NCI-H146 treated with DMSO at 0.1 percent for 48 hours (cell line): ENCODE results near the gene CST7.
"Not testable (repeated sequence)": the region's sequence is repeated elsewhere in the genome, so short reads cannot be mapped to it uniquely, and the experiment has no call there.

Experiments used
- DNase-seq: peaks from one replicate; lab custom pipeline; 2025; ENCODE audit not compliant: unreplicated experiment; lab: John Stamatoyannopoulos, UW

Gene CST7

GRCh38 chr20:24948939-24949679 lies at the start of gene CST7:
Gene CST7, plus strand, starts transcription at chr20:24949269. Its CDS starts 237 bp downstream, at chr20:24949506.
- DNase-seq, result no peak

DNA sequence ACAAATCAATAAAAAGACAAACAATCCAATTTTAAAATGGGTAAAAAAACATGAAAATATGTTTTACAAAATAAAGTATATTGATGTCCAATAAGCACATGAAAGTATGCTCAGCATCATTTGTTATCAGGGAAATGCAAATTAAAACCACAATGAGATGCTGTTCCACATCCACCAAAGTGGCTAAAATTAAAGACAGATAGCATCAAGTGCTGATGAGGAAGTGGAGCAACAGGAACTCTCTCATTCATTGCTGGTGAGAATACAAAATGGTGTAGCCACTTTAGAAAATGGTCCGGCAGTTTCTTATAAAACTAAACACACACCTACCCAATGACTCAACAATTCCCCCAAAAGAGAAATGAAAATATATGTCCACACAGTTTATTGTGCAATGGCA lies 42.3 kb upstream of the CST7 start:
- no peak for DNase-seq

DNA sequence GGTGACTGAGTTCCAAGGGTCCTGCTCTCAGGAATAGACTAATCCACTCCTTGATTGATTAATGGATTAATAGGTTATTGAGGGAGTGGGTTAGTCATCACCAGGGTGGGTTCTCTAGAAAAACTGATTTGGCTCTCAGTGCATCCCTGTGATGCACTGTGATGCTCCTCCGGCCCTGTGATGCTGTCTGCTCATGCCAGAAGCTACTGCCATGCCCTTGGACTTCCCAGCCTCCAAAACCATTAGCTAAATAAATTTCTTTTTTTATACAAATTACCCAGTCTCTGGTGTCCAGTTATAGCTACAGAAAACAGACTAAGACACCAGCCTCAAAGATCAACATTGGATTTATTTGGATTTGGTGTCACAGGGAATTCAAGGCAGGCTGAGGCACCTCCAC lies 40.4 kb upstream of the CST7 start:
- DNase-seq, result no peak

DNA sequence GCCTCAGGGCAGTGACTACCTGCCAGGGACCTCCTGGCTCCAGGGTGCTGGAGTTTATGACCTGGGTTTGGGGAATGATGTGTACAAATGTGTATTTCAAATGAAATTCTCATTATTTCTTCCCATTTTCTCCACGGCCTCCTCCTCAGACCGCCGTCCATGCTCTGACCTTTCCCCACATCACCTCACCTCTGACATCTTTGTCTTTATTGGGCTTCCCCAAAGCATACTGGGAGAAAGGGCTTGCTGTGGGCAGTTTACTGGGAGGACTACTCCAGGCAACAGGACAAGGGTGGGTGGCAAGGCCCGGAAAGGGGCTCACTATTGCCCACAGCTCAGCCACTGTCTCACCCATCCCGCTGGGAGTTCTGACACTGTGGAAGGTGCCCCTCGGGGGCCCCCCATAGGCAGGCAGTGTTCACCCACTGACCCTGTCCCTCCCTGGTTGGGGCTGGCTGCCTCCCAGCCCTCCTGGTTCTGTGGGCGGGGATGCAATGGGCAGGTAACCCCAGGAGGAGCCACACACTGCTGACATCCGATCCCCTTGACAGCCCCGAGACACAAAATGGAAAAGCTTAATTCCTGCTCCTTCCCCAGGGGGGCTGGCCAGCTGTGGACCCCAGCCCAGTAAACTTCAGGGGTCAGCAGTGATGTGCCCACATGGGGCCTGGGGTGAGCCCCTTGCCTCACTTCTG lies 39.8 kb upstream of the CST7 start:
- no peak for DNase-seq

GRCh38 chr20:24909861-24910260 lies 39.2 kb upstream of the CST7 start:
- no peak for DNase-seq

DNA sequence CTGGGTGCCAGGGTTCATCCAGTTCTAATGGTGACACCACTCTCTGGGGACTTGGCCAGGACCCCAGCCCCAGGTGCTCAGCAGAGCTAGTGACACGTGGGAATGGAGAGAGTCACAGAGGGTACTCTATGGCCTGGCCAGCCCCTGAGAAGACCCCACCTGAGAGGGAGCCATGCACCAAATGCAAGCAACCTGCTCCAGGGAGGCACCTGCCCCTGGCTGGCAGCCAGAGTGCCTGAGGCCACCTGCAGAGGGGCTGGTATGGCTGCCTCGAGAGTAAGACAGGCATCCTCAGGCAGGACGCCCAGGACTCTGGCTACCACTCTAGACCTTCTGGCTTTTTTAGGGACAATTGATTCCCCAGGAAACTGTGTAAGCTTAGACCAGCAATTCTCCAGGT lies 38.6 kb upstream of the CST7 start:
- no peak for DNase-seq

DNA sequence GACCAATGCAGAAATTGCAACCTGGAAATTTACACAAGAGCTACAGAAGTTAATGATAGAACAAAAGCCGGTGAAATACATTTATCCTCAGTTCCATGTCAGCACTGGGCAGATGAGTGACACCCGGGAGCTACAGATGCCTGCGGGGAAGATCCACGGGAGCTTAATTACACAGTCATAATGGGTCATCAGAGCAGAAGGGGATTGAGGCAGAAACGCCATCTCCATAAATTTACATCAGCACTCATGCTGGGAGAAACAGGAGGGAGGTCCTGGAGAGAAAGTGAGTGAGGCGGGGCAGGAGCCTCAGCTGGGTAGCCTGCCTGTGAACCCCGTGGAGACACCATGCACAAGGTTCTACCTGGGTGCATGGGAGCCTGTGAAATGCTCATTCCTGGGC lies 37.6 kb upstream of the CST7 start:
- peak; percentile 49 for DNase-seq

DNA sequence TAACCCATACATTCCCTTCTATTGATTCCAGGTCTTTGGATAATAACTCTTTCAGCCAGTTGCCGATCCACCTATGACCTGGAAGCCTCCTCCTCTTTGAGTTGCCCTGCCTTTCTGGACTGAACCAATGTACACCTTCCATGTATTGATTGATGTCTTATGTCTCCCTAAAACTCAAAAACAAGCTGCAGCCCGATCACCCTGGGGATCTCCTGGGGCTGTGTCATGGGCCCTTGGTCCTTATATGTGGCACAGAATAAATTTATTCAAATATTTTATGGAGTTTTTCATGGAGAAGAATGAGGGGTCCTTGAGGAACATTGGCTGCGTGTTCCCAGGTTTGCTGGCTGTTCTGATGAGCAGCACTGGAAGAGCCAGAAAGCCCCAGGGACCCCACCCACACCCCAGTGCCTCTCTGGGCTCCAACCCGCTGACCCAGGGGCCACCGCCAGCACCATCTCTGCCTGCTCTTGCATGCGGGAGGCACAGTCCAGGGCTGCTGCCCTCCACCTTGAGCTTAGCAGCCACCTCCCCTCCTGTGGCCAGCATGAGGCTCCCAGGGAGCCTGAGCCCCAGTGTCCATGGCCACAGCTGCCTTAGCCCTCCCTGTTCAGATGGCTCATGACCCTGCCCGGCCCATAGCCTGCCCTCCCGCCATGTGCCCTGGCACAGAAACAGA lies 36.5 kb upstream of the CST7 start:
- no peak for DNase-seq

- no peak for DNase-seq
Observed at GRCh38 chr20:24913076-24913628, 35.9 kb upstream of the CST7 start.

GRCh38 chr20:24914388-24915241 lies 34.5 kb upstream of the CST7 start:
- DNase-seq, result no peak

DNA sequence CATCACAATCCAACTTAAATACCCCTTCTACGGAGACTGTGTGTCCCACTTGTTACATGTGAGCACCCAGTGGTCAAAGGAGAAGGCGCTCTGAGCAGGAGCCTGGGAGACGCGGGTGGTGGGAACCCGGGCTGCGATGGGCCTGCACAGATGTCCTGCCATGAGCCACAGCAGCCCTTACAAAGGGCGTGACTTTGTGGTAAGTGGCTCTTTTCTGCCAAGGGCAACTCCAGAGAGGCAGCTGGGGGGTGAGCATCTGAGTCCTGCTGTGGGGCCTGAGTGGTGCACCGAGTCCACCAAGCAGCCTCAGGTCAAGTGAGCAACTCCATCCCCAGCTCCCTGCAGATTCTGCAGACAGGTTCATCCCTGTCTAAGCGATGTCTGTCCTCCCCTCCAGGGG lies 33.6 kb upstream of the CST7 start:
- DNase-seq, result no peak

DNA sequence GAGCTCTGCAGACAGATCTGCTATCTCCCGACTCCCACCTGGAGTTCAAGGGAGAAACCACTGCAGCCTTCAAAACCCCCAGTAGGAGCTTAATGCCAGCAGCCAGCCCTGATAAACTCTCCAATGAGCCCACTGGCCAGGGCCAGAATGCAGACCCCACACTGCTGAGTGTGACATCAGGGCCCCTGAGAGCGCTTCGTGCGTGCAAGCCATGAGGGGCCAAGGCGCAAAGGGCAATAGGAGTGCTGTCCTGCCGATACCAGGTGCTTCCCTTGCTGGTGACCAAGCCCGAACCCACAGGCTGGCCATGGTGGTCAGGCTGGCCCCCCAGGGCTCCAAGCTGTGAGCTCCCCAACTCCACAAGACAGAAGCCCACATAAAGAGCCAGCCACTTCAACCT lies 33.2 kb upstream of the CST7 start:
- DNase-seq, result no peak

- DNase-seq, result no peak
Observed at GRCh38 chr20:24916412-24916811, 32.7 kb upstream of the CST7 start.

GRCh38 chr20:24917056-24917455 lies 32.0 kb upstream of the CST7 start:
- no peak for DNase-seq

DNA sequence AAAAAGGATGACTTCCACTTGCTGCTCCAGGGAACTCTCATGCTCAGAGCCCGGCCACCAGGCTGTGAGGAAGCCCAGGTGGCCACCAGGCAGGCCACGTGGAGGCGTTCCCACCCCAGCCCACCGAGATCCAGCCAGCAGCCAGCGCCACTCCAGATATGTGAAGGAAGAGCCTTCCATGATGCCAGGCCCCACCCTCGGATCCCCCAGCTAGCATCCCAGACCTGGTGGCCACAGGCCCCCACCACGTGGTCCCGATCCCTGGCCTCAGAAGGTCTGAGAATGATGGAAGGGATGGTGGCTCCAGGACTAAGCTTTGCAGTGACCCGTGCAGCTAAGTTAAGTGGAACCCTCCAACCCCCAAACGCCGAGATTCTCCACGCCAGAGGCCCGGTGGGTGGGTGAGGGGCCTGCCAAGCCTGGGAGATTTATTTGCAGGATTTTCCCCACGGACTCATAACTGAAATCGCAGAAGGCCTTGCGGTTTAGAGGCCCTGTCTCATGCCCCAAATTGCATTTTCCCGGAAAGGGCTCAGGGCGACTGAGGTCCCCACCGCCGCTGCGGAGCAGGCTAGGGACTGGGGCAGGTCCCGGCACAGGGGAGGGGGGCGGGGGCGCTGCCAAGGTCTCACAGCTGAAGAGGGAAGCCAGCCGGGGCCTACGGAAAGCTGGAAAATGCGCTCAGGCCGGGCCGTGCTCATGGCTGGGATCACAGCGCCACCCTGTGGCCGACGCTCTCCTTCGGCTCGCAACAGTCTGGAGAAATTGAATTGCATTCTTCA lies 31.1 kb upstream of the CST7 start:
- no peak for DNase-seq

GRCh38 chr20:24918579-24919566 lies 30.2 kb upstream of the CST7 start:
- DNase-seq, result no peak

DNA sequence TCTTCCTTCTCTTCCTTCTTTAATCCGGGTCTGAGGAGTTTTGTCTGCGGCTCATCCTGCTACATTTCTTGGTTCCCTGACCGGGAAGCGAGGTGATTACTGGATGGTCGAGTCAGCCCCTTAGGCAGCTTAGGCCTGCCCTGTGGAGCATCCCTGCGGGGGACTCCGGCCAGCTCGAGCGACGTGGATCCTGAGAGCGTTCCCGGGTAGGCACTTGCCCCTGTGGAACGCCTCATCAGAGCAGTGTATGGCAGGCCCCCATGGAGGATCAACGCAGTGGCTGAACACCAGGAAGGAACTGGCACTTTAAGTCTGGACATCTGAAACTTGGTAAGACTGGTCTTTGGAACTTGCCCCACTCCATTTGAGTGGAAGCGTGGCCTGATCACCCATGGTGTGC lies 29.4 kb upstream of the CST7 start:
- not testable (repeated sequence) for DNase-seq

DNA sequence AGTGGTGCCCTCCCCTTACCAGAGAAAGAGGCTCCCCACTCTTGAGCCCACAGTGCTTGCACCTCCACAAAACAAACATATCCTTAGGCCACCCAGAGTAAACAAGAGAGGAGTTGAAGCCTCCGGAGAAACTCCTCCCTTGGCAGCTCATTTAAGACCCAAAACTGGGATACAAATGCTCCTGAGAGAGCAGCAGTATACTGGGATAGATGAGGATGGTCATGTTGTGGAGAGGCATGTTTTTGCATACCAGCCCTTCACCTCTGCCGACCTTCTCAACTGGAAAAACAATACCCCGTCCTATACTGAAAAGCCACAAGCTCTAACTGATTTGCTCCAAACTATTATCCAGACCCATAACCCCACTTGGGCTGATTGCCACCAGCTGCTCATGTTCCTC lies 28.4 kb upstream of the CST7 start:
- not testable (repeated sequence) for DNase-seq

DNA sequence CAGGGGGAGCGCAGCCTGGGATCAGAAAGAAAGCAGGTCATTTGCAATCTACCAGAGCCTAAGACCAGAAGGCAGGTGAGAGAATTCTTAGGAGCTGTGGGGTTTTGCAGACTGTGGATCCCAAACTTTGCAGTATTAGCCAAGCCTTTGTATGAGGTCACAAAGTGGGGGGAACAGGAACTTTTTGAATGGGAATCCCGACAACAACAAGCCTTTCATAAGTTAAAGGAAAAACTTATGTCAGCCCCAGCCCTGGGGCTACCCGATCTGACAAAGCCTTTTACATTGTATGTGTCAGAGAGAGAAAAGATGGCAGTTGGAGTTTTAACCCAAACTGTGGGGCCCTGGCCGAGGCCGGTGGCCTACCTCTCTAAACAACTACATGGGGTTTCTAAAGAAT lies 19.8 kb upstream of the CST7 start:
- DNase-seq, result not testable (repeated sequence)
